Measurements from ENCODE around the gene ZNF646.

ZNF646 gene

DNA sequence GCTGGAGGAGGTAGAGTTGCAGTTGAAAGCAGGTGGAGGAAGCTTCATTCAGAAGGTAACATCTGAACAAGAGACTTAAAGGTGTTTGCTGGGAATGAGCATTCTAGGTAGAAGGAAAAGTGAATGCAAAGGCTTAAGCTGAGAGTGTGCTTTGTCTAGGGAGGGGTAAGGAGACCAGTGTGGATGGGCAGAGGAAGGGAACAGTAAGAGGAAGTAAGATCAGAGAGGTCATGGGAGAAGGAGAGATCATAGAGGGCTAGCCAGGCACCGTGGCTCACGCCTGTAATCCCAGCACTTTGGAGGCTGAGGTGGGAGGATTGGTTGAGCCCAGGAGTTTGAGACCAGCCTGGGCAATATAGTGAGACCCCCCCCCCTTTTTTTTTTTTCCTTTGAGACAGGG, 37.5 kb upstream of the ZNF646 start:
- TF ChIP-seq, protein P1, sequence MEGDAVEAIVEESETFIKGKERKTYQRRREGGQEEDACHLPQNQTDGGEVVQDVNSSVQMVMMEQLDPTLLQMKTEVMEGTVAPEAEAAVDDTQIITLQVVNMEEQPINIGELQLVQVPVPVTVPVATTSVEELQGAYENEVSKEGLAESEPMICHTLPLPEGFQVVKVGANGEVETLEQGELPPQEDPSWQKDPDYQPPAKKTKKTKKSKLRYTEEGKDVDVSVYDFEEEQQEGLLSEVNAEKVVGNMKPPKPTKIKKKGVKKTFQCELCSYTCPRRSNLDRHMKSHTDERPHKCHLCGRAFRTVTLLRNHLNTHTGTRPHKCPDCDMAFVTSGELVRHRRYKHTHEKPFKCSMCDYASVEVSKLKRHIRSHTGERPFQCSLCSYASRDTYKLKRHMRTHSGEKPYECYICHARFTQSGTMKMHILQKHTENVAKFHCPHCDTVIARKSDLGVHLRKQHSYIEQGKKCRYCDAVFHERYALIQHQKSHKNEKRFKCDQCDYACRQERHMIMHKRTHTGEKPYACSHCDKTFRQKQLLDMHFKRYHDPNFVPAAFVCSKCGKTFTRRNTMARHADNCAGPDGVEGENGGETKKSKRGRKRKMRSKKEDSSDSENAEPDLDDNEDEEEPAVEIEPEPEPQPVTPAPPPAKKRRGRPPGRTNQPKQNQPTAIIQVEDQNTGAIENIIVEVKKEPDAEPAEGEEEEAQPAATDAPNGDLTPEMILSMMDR (IDR thresholded peaks at IDR 0.05; ENCODE audit: insufficient read depth, missing control alignments), result no peak
- FAIRE-seq, result no peak
- no peak for DNase-seq (ENCODE audit: insufficient read length, low spot score)

- FAIRE-seq (no peak), DNase-seq (ENCODE audit: insufficient read length, low spot score) (no peak)
- TF ChIP-seq, protein P1 (IDR thresholded peaks at IDR 0.05; ENCODE audit: insufficient read depth, missing control alignments), result no peak
Observed at GRCh38 chr16:31038993-31039392, 35.2 kb upstream of the ZNF646 start.

GRCh38 chr16:31042866-31043265, 31.4 kb upstream of the ZNF646 start:
- FAIRE-seq (no peak), DNase-seq (ENCODE audit: insufficient read length, low spot score) (no peak)
- TF ChIP-seq, protein P1 (IDR thresholded peaks at IDR 0.05; ENCODE audit: insufficient read depth, missing control alignments), result no peak

DNA sequence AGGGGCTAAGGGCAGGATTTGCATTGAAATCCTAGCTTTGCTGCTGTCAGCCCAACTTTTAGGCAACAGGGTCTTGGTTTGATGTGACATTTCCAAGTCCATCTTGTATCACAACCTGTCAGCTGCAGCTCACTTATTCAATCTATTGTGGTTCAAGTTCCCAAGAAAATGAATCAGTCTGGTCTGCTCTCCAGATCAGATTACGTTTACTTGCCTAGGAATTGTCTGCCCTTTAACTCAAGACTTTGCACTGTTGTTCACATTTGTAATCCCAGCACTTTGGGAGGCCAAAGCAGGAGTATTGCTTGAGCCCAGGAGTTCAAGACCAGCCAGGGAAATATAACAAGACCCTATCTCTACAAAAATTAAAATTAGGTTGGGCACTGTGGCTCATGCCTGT, 30.9 kb upstream of the ZNF646 start:
- TF ChIP-seq, protein P1 (IDR thresholded peaks at IDR 0.05; ENCODE audit: insufficient read depth, missing control alignments), result no peak
- FAIRE-seq (no peak), DNase-seq (ENCODE audit: insufficient read length, low spot score) (no peak)

GRCh38 chr16:31043898-31044481, 30.2 kb upstream of the ZNF646 start:
- TF ChIP-seq, protein P1 (IDR thresholded peaks at IDR 0.05; ENCODE audit: insufficient read depth, missing control alignments), result no peak
- FAIRE-seq (no peak), DNase-seq (ENCODE audit: insufficient read length, low spot score) (no peak)

- TF ChIP-seq, protein P1 (IDR thresholded peaks at IDR 0.05; ENCODE audit: insufficient read depth, missing control alignments), result no peak
- no peak for DNase-seq (ENCODE audit: insufficient read length, low spot score)
- FAIRE-seq, result no peak
Observed at GRCh38 chr16:31050280-31051030, 23.8 kb upstream of the ZNF646 start.

DNA sequence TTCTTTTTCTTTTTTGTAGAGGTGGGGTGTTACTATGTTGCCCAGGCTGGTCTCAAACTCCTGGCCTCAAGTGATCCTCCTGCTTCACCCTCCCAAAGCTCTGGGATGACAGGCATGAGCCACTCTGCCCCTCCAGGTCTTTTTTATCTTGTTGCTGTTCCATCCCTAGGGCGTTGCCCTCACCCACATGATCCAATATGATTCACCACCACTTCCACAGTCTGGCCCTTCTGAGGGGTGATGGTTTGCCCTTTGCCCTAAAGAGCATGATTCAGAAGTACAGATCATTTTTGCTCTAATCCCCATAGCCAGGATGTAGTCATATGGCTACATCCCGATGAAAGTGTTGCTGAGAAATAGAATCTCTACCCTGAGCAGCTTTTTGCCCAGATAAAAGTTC, 22.1 kb upstream of the ZNF646 start:
- TF ChIP-seq, protein P1 (IDR thresholded peaks at IDR 0.05; ENCODE audit: insufficient read depth, missing control alignments), result no peak
- DNase-seq (ENCODE audit: insufficient read length, low spot score) (no peak), FAIRE-seq (no peak)

All from D721Med (cell line).